H9 (cell line): ENCODE measurements around the gene VSIG2. TPM values are rescaled to one million over a fixed set of nuclear protein-coding genes. Genes with fewer than 3 reads are reported as not detected.

Experiments
- DNase-seq: peaks from one replicate; pipeline ENCODE4 v3.0.0-alpha.2; 2017
- H2AFZ ChIP-seq: one replicate; pipeline ENCODE4 v1.6.1; 2013; ENCODE audit warnings: mild to moderate bottlenecking, low read length, control low read depth, moderate library complexity
- H2AK5ac ChIP-seq: 2 replicates; pipeline ENCODE4 v1.6.1; 2013; ENCODE audit warnings: low read length, control low read depth, mixed read lengths; ENCODE audit not compliant: insufficient read length
- H2BK120ac ChIP-seq: one replicate; pipeline ENCODE4 v1.6.1; 2013; ENCODE audit warnings: low read depth, mild to moderate bottlenecking, low read length, control low read depth, inconsistent platforms; ENCODE audit not compliant: poor library complexity, severe bottlenecking
- H2BK12ac ChIP-seq: 2 replicates; pipeline ENCODE4 v1.6.1; 2013; ENCODE audit warnings: low read length, control low read depth, mixed read lengths, low read depth; ENCODE audit not compliant: insufficient read length
- H2BK15ac ChIP-seq: 2 replicates; pipeline ENCODE4 v1.6.1; 2013; ENCODE audit warnings: low read depth, low read length, control low read depth
- H2BK20ac ChIP-seq: one replicate; pipeline ENCODE4 v1.6.1; 2013; ENCODE audit warnings: low read depth, mild to moderate bottlenecking, low read length, control low read depth, inconsistent platforms; ENCODE audit not compliant: poor library complexity, severe bottlenecking
- H2BK5ac ChIP-seq: 2 replicates; pipeline ENCODE4 v1.6.1; 2013; ENCODE audit warnings: low read length, control low read depth, mixed read lengths; ENCODE audit not compliant: insufficient read length
- H3K14ac ChIP-seq: 2 replicates; pipeline ENCODE4 v1.6.1; 2013; ENCODE audit warnings: low read length, control low read depth; ENCODE audit not compliant: insufficient read depth
- H3K18ac ChIP-seq: 2 replicates; pipeline ENCODE4 v1.6.1; 2013; ENCODE audit warnings: low read depth, mild to moderate bottlenecking, mixed read lengths, low read length, control low read depth; ENCODE audit not compliant: insufficient read length
- H3K23ac ChIP-seq: 2 replicates; pipeline ENCODE4 v1.6.1; 2013; ENCODE audit warnings: low read length, control low read depth, mixed read lengths, low read depth; ENCODE audit not compliant: insufficient read length
- H3K23me2 ChIP-seq: 2 replicates; pipeline ENCODE4 v1.6.1; 2013; ENCODE audit warnings: low read depth, mild to moderate bottlenecking, mixed read lengths, low read length, control low read depth; ENCODE audit not compliant: insufficient read length, poor library complexity, severe bottlenecking
- H3K27ac ChIP-seq: 2 replicates; pipeline ENCODE4 v1.5.1; 2013; ENCODE audit warnings: low read length, control low read depth, mixed read lengths, low read depth; ENCODE audit not compliant: insufficient read length
- H3K27me3 ChIP-seq: 2 replicates; pipeline ENCODE4 v1.6.1; 2013; ENCODE audit warnings: low read length, control low read depth, inconsistent platforms; ENCODE audit not compliant: insufficient read depth
- H3K4ac ChIP-seq: 2 replicates; pipeline ENCODE4 v1.6.1; 2013; ENCODE audit warnings: low read depth, mild to moderate bottlenecking, control low read depth, inconsistent platforms, low read length, moderate library complexity
- H3K4me1 ChIP-seq: 2 replicates; pipeline ENCODE4 v1.6.1; 2013; ENCODE audit warnings: low read length, control low read depth, inconsistent platforms; ENCODE audit not compliant: insufficient read depth
- H3K4me2 ChIP-seq: 2 replicates; pipeline ENCODE4 v1.6.1; 2013; ENCODE audit warnings: low read length, control low read depth, mixed read lengths; ENCODE audit not compliant: insufficient read length, insufficient read depth
- H3K56ac ChIP-seq: 2 replicates; pipeline ENCODE4 v1.6.1; 2013; ENCODE audit warnings: low read depth, mild to moderate bottlenecking, mixed read lengths, low read length, control low read depth; ENCODE audit not compliant: insufficient read length
- H3K79me1 ChIP-seq: 2 replicates; pipeline ENCODE4 v1.6.1; 2013; ENCODE audit warnings: low read depth, mild to moderate bottlenecking, moderate library complexity, low read length, control low read depth, inconsistent platforms; ENCODE audit not compliant: insufficient read depth, poor library complexity, severe bottlenecking
- H3K79me2 ChIP-seq: 2 replicates; pipeline ENCODE4 v1.6.1; 2013; ENCODE audit warnings: low read length, control low read depth, inconsistent platforms; ENCODE audit not compliant: insufficient read depth
- H3K9ac ChIP-seq: 2 replicates; pipeline ENCODE4 v1.6.1; 2013; ENCODE audit warnings: low read length, control low read depth, mixed read lengths; ENCODE audit not compliant: insufficient read length; ENCODE audit errors: extremely low read depth
- H3K9me3 ChIP-seq: one replicate; pipeline ENCODE4 v1.6.1; 2013; ENCODE audit warnings: low read depth, low read length, inconsistent platforms; ENCODE audit not compliant: control insufficient read depth
- H3T11ph ChIP-seq: one replicate; pipeline ENCODE4 v1.6.1; 2013; ENCODE audit warnings: mild to moderate bottlenecking, low read length, control low read depth, inconsistent platforms
- H4K20me1 ChIP-seq: one replicate; pipeline ENCODE4 v1.6.1; 2013; ENCODE audit not compliant: control insufficient read depth, insufficient read length, insufficient read depth
- H4K5ac ChIP-seq: 2 replicates; pipeline ENCODE4 v1.6.1; 2013; ENCODE audit warnings: low read depth, mild to moderate bottlenecking, mixed read lengths, low read length, control low read depth; ENCODE audit not compliant: insufficient read length
- H4K8ac ChIP-seq: replicated peaks from 2 replicates; pipeline ENCODE4 v1.6.1; 2013; ENCODE audit warnings: low read length, control low read depth, mixed read lengths, low read depth; ENCODE audit not compliant: insufficient read length
- H4K91ac ChIP-seq: 2 replicates; pipeline ENCODE4 v1.6.1; 2013; ENCODE audit warnings: low read depth, mild to moderate bottlenecking, moderate library complexity, mixed read lengths, low read length, control low read depth; ENCODE audit not compliant: insufficient read length
- H3K27ac Mint-ChIP-seq, 3 experiments: 2 replicates in 2 of 3; 3 replicates in 1 of 3; pipeline ENCODE4 v1.8.0; 2020 to 2021; ENCODE audit warnings: mixed read lengths in 3 of 3, mild to moderate bottlenecking in 1 of 3, moderate library complexity in 1 of 3
- H3K27me3 Mint-ChIP-seq: 2 replicates; pipeline ENCODE4 v1.8.0; 2021; ENCODE audit warnings: low read depth, mild to moderate bottlenecking, moderate library complexity, mixed read lengths
- H3K36me3 Mint-ChIP-seq, 3 experiments: 2 replicates in 2 of 3; 3 replicates in 1 of 3; pipeline ENCODE4 v1.8.0; 2020 to 2021; ENCODE audit warnings: low read depth in 3 of 3, mixed read lengths in 3 of 3; ENCODE audit not compliant: insufficient read depth in 1 of 3
- H3K4me1 Mint-ChIP-seq, 2 experiments: 2 replicates each; pipeline ENCODE4 v1.8.0; 2020; ENCODE audit warnings: mixed read lengths in 2 of 2
- H3K4me3 Mint-ChIP-seq, 2 experiments: 2 replicates in 1 of 2; 3 replicates in 1 of 2; pipeline ENCODE4 v1.8.0; 2020 to 2021; ENCODE audit warnings: mild to moderate bottlenecking in 2 of 2, mixed read lengths in 2 of 2, moderate library complexity in 1 of 2
- H3K9me3 Mint-ChIP-seq, 2 experiments: 2 replicates in 1 of 2; 3 replicates in 1 of 2; pipeline ENCODE4 v1.8.0; 2020; ENCODE audit warnings: mild to moderate bottlenecking in 2 of 2, mixed read lengths in 2 of 2, moderate library complexity in 1 of 2
- CTCF ChIP-seq: fragments of 200-600 bp; sonication (generic); conservative IDR thresholded peaks from 3 replicates; pipeline ENCODE4 v1.8.0; 2021; ENCODE audit warnings: antibody characterized with exemption, mild to moderate bottlenecking
- WGBS: extraction: QIAGEN DNeasy Blood & Tissue Kit; methylation state at CpG from one replicate; pipeline ENCODE4 v1.1.7; 2013; ENCODE audit warnings: missing lambda C conversion rate, low lambda C conversion rate, mixed read lengths; ENCODE audit not compliant: insufficient read length; ENCODE audit errors: extremely low coverage; 5-methylcytosine and 5-hydroxymethylcytosine counted together
- total RNA-seq: library from RNA; stranded (reverse); gene quantifications from 2 replicates; pipeline ENCODE4 v1.2.1, GENCODE V29; 2021

VSIG2 gene
- total RNA-seq, 1 experiment from 2014 or later = not detected

GRCh38 chr11:124728134-124728533, 23.9 kb downstream of the VSIG2 start:
- peaks cover 30 to 34% of the 10 kb centered on the region in 2 experiments for H3K4me1 Mint-ChIP-seq
- no peak overlapping the region for H3K23ac ChIP-seq
- H3K14ac ChIP-seq = no peak overlapping the region
- no peaks in the 10 kb centered on the region for H3K79me1 ChIP-seq
- H2AFZ ChIP-seq = no peak overlapping the region
- H2BK20ac ChIP-seq = no peak overlapping the region
- H3K27me3 ChIP-seq = no peaks in the 10 kb centered on the region; the same call in 1 of the 2 replicates
- no peak overlapping the region for H3K9ac ChIP-seq
- H2BK12ac ChIP-seq = no peak overlapping the region
- H3K4me2 ChIP-seq = no peak overlapping the region
- H3K18ac ChIP-seq = no peak overlapping the region
- no peak overlapping the region for H3K4me3 Mint-ChIP-seq
- peaks cover 34% of the 10 kb centered on the region for H3K27me3 Mint-ChIP-seq
- H2AK5ac ChIP-seq = no peak overlapping the region
- H3K36me3 Mint-ChIP-seq = no peaks in the 10 kb centered on the region
- no peak for DNase-seq
- H3K79me2 ChIP-seq = no peaks in the 10 kb centered on the region
- H3K9me3 ChIP-seq = no peaks in the 10 kb centered on the region
- H3K23me2 ChIP-seq = no peaks in the 10 kb centered on the region
- no CpG with 5 or more reads among the region's 2 CpGs for WGBS
- no peak overlapping the region for H3K27ac Mint-ChIP-seq
- peaks cover 11% of the 10 kb centered on the region for H3K4me1 ChIP-seq
- H3T11ph ChIP-seq = no peak overlapping the region
- no peak overlapping the region for H4K8ac ChIP-seq
- no peak overlapping the region for H2BK15ac ChIP-seq
- no peaks in the 10 kb centered on the region for H4K20me1 ChIP-seq
- no peak overlapping the region for H2BK5ac ChIP-seq
- no peak overlapping the region for H2BK120ac ChIP-seq
- no peak overlapping the region for H4K91ac ChIP-seq
- no peaks in the 10 kb centered on the region; a peak in 1 of 5 replicates for H3K9me3 Mint-ChIP-seq
- no peak overlapping the region for H3K56ac ChIP-seq
- H4K5ac ChIP-seq = no peak overlapping the region
- H3K27ac ChIP-seq = no peak overlapping the region
- TF ChIP-seq CTCF = no peak
- H3K4ac ChIP-seq = no peak overlapping the region
